GM18858 (cell line): Measurements from ENCODE around the gene RAB12.
"Not testable (repeated sequence)": the region's sequence is repeated elsewhere in the genome, so short reads cannot be mapped to it uniquely, and the experiment has no call there.

ENCODE experiments used
- ATAC-seq: cut with Tn5 transposase; IDR thresholded peaks from one replicate; pipeline ENCODE4 v1.9.1; 2021; ENCODE audit not compliant: unreplicated experiment

RAB12 gene

DNA sequence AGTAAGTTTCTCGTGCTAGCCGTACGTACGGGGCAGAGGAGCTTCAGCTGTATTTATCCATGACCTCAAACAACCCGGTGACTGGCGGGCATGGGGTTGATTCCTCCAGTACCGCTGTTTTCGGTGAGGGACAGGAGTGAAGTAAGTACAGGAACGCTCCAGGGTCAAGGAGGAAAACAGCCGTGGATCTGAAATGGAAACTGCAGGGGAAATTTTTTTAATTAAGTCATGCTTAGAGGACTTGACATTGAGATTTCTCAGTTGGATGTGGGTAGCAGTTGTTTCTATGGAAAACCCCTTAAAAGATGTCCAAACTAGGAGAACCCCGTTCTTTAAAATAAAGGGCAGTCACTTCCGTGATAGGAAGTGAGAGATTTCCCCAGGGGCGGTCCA lies 1.2 kb downstream of the RAB12 start:
- no peak for ATAC-seq

DNA sequence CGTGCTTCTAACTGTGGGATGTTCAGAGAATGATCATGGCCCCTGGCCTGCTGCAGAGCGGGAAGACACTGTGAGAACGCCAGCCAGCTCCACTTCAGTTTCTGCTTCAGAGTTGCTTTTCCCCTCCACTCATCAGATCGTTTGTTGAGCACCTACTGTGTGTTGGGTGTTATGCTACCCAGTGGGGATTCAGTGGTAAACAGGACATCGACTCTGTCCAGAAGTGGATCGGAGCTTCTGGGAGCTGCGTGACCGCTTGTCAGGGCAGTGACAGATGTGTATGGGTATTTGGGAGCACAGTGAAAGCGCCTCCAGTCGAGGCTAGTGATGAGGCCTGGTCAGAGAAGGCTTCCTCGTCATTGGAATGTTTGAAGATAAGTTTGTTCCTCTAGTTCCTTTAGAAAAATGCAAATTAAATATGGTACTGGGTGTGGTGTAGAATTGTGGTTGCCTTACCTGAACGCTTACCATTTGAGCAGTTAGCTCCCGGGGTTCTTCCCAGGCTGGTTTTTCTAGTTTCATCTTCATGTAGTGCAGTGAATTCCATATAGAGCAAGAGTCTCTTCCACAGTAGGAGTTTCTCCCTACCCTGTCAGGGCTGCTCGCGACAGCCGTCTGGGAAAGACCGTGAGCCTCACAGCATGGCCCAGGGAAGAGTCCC lies 2.8 kb downstream of the RAB12 start:
- no peak for ATAC-seq

DNA sequence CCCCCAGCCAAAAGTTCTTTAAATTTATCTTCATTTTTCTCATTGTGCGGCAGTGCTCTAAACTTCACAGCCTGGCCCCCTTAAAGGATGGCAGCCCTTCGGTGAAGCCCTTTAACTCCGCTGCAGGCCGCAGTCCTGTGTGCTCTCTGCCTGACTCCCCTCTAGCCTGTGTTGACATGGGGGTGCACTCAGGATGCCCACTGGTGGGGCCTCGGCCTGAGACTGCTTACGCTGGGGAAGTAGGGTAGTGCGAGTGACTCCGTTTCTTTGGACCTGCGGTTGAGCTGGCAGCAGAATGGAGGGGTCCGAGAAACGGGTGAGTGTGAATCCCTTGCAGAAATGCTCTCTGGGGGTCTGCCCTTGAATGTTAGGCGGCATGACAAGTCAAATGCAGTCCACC lies 5.6 kb downstream of the RAB12 start:
- ATAC-seq = no peak

DNA sequence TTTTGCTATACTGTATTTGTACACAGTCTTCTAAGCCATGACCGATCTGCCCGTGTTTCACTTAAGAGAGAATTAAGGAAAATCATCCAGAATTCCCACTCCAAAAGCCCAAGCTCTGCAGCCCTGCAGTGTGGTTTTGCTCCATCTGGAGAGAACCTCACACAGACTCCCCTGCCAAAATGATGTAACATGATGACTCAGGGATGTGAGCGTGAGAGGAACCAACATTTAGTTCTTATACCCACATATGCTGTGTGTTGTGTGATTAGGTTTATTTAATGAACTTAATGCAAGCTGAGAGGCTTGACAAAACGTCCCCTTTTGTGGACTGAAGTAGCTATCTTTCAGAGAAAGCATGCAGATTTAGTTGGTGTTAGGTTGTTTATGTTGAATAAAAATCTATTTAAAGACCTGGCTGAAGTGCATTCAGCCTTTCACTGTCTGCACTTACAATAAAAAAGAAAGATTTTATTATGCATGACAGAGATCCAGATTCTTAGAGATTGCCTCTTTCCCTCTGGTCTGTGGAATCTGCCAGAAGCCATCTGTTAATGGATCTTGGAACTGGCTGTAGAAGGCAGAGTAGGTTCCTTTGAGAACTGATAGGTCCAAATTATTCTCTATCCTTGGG lies 6.3 kb downstream of the RAB12 start:
- ATAC-seq = no peak

DNA sequence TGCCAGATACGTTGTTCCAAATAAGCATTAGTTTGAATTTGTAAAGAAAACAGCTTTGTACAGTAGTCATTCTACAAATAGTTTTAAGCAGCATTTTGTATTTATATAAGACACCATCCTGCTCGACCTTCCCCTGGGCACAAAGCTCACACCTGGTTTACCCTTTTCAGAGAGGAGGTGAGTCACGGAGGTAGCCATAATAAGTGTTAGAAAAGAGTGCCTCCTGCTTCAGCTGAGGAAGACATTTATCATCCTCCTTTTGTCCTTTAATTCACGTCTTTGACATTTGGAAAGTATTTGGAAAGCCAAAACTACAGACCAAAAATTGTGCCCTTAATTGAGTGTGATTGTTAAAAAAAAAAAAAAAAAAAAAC lies 6.8 kb downstream of the RAB12 start:
- no peak for ATAC-seq

DNA sequence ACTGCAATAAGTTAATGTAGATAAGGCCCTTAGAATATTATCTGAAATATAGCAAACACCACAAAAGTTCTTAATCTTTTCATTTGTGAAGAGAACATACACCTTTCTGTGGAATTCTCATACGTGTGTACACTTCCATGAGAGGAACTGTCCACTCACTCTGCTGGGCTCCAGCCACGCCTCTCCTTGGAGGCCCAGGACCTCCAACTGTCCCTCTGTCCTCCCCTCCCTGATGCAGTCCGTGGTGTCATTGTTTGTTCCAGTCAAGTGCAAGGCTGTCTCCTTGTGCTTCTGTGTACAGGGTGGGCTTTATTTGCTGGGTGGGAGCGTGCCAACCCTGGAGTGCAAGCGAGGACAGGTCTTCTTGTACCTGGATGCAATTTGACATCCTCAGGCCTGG lies 8.7 kb downstream of the RAB12 start:
- ATAC-seq = no peak

DNA sequence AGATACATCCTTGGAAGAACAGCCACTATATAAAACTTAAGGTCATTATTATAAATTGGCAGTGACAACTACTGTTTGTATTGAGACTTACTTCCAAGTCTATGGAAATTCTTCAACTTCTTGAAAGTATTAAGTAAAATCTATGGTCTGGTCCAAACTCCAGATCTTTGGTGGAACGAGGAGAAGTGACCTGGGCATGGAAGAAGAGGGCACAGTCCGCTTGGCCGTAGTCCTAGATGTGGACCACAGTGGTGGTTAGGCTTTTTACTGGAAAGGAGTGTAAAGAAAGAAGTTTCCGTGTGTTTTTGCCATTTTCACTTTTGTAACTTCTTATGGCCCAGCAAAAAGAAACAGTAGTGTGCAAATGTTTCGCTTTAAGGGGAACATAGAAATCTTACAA lies 9.8 kb downstream of the RAB12 start:
- ATAC-seq = no peak

DNA sequence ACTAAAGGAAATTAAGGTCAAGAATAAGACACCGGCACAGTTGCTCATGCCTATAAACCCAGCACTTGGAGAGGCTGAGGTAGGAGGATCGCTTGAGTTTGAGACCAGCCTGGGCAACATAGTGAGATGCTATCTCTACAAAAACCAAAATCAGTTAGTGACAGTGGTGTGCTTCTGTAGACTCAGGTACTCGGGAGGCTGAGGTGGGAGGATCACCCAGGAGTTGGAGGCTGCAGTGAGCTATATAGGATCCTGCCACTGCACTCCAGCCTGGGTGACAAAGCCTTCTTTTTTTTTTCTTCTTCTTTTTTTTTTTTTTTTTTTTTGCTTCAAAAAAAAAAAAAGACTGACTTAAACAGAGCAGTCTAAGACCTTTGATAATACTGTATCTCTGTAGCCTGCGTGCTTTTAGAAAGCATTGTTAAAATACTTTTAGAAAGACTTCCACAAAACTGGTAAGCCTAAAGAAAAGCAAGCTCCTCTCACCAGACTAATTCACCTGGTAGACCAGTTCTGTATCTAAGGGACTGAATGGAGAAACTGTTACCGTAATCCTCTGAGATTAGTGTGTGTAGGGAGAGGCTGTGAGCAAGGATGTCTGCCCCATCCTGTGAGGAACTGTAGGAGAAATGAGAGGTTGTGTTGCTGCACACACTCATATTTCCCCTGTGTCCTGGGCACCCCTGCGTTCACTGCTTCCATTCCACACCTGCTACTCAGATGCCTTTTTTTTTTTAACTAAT lies 10.8 kb downstream of the RAB12 start:
- no peak for ATAC-seq

DNA sequence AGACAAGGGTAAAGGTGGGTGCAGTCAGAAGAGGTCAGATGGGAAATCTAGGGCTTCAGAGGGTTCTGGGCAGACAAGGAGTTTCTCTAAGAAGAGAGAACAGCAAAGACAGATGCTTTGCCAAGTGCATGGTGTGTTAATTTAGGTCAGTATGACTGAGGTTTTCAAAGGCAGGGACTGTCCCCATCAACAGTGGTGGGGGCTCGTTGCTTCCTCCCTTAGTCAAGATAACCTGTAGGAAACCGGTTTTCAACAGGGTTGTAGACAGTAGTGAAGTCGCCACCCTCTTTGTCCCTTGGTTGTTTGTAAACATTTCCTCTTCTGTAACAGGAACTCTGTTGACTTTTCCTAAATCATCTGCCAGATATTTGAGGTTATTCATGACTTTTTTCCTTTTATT lies 11.6 kb downstream of the RAB12 start:
- ATAC-seq = no peak

DNA sequence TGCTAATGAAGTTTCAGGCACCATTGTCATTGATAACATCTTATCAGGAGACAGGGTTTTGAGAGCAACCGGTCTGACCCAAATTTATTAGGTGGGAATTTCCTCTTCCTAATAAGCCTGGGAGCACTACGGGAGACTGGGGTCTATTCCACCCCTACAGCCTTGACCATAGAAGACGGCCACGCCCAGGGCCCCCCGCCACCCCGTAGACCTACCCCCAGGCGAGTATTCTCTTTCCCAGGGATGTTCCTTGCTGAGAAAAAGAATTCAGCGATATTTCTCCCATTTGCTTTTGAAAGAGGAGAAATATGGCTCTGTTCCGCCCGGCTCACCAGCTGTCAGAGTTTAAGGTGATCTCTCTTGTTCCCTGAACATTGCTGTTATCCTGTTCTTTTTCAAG lies 13.4 kb downstream of the RAB12 start:
- ATAC-seq = not testable (repeated sequence)

DNA sequence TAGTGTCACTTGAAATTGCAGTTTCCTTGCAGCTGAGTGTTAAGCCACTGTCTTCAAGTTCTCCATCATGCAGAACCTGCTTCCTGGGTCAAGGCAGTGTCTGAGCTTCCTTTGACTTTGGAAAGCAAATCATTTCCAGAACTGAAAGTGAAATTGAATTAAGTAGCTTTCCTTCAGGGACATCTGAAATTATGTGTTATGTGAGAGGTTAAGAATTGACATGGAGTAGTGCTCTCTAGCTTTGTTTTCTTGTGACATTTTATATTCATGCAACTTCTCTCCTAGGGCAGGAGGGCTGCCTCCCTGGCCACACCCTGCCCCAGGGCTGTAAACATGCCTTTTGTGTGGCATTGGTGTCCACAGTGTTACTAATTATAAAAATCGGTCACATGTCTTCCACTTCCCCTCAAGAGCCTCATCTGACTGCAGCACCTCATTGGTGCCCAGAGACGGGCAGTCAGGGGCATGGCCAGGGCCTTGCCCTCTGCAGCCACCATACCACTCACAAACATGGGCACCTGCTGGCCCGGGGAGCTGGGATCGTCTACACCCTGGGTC lies 14.4 kb downstream of the RAB12 start:
- peak; percentile 64 for ATAC-seq

DNA sequence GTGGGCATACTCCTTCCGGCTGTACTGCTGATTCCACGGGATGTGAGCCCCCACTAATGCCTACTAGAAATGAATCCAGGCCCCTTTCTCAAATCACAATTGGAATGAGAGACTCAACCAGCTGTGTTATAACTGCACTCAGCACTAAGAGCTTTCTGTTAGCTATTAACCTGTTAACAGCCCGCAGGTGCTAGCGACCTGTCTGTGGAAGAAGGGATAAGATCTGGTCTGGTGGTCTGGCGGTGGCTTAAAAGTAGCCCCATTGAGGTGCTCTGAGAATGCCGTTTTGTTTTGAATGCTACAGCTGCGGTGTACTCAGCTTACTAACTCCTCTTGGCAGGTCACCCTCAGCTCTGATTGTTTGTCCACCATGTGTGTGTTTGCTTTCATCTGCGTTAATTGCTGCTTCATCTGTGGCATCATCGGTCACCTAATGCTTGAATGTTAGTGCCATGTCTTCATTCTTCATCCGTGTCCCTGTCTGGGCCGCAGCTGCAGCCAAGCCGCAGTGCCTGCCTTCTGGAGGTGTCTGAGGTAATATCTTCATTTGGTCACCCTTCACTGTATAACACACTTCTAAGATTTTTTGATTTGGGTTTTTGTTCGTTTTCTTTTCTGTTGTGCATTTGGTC lies 16.3 kb downstream of the RAB12 start:
- ATAC-seq = no peak

DNA sequence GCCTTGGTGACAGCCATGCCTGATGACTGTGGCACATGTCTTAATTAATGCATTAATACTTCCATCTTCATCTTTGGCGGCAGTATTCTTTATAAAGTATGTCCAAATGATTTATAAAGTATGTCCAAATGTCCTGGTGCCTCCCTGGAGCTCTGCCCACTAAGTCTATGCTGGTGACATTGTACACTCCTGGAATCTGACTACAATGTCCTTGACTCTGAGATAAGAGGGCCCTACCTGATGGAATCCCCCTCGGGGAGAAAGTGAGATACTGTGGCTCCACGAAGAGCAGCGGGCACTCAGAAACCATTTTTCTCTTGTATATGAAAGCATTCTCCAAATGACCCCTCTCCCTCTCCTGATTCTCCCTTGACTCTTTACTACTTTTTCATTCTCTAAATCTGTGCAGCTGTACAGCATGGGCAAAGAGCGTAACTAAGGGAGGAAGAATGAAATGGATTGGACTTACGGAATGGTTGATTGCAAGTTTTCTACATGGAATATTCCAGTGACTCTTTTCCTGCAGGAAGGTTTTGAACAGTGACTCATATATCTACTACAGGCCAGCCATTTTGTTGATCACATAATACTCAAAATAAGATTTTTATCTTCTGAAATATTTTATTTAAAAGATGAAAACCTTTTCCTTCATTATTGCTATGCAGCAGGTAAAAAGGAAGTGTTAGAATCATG lies 17.3 kb downstream of the RAB12 start:
- ATAC-seq = no peak

DNA sequence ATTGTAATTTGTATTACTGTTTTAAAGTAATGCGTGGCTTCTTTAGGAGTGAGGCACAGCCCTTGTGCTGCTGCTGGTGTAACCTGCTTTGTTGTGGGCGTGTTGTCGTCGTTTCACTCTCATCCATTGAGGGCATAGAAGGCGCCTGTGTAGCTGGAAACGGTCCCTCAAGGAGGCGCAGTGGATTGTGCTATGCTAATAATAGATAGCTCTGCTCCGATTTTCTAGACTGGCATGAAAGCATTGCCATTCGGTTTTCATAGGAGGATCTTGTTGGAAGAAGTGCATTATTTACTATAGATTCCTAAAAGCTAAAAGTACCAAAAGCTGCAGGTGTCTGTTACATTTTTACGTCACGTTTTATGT lies 17.9 kb downstream of the RAB12 start:
- ATAC-seq = no peak

DNA sequence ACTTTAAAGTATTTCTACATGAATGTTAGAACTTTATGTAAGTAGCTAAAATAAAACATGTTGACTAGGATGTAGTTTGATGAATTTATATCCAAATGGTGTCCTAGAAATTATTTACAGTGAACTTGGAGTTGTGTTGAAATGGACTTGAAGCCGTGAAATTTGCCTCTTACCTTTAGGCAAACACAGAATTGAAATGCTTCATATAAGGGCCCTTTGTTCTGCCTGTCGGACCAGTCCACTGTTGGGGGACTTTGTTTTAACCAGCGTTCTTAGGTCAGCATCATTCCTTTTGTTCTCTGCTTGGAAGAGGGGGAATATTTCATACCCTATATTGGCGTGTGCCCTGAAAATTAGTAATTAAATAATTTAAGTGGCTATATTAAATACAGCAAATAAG lies 18.3 kb downstream of the RAB12 start:
- ATAC-seq = no peak

DNA sequence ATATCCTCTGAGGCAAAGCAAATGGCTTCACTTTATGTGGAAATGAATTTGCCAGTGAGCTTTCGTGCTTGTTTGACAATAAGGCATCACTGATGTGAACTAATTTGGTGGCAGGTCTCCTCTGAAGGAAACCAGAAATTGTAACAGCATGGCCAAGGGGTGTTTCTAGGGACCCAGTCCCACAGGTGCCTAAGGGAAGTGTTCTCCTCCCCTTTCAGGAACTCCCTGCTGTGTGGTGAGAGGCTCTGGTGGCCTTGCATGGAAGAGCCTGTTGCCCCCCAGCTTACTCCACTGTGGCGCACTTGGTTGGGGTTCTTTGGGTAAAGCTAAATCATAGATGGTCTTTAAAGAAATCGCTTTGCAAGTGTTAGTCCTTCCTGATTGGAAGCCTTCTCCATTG lies 20.4 kb downstream of the RAB12 start:
- ATAC-seq = no peak

DNA sequence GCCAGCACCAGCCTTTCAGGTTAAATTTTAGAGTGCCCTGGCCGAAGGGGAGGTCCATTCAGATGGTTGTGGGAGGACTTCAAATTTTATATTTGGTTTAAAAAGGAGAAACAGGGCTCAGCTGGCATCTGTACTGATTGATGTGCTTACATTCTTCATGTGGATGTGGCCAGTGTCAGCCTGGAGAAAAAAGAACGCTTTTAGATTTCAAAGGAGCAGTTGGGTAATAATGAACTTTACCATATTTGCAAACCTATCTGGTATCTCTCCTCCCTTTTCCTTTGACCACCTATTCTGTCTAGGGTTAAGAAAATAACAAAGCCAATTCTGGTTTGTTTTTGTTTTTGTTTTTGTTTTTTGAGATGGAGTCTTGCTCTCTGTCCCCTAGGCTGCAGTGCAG lies 21.3 kb downstream of the RAB12 start:
- no peak for ATAC-seq

DNA sequence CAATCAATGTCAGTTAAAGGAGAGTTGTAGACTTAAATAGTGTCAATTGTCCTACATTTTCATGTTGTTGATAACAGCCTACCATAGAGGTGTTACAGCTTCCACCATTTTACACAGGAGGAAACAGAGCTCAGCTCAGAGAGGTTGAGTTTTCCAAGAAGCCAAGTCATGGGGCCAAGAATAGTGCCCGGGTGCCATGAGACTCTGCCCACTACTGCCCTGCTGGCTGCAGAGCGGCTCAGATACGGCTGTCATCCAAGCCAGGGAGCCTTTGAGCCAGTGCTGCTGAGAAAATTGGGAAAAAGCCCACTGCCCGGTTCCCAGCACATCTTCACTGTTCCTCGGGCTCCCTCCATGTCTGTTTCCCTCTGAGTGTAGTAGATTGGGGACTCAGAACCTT lies 22.0 kb downstream of the RAB12 start:
- ATAC-seq = no peak

DNA sequence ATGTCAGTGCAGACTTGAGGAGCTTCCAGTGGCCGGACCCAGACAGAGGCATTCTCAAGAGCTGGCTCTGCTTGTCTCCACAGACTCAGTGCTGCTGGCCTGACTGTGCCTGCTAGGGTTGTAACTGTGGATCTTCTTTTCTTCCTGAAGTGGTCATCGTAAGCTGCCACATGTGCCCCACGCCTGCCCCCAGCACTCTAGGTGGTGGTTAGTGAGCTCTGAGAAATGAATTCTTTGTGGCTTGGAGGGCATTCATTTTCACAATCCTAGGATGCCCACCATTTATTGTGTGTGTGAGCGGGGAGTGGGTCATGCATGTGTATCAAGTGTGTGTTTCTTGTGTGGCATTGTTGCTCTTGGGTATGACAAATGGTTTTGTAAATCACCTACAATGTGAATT lies 23.1 kb downstream of the RAB12 start:
- ATAC-seq = no peak

DNA sequence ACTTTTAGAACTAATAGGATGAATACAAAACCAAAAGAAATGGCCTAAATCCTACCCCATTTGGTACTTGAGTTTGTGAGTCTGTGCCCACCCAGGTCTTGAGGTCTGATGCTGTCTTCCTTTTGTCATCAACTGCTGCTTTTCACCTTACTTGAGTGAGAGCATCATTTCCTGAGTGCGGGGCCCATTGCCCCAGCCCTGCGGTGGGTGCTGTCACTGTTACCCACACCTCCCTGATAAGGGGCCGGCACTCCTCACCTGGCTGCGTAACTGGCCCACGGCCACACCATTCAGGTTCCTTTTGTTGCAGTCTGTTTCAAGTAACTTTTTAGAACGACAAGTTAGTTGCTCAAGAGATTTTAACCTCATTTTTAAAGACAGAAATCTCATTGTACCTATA lies 25.3 kb downstream of the RAB12 start:
- no peak for ATAC-seq

DNA sequence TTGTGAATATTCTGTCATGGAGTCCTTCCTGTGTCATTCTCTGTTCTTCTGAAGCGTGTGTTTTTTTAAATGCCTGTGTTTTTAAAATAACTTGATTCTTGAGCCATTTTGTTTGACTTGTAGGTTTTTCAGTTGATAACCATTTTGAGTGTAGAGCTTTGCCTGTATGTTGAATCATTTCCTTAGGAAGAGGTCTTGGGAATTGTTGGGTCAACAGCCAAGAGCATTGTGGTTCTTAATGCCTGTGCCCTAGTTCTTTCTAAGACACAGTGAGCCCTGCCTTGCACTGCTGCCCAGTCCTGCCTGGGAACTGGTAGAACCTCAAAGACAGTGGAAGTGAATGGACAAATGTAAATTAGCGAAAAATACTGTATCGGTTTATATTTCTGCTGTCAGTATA lies 25.9 kb downstream of the RAB12 start:
- ATAC-seq = no peak
